A549 treated with CpdA at 1 μM for 4 hours (cell line): ENCODE data around the gene DENND5A. TPM values are rescaled to one million over a fixed set of nuclear protein-coding genes. Genes with fewer than 3 reads are reported as not detected.

Experiments
- total RNA-seq: library from RNA; stranded (reverse); fragments of 200-300 nt; extraction: Qiagen RNA extraction; gene quantifications from 5 replicates; pipeline ENCODE4 v1.2.3, GENCODE V29; 2022; ENCODE audit warnings: low read depth

The DENND5A gene
- 38.3 to 62.5 TPM (median 48.6 TPM) in 5 replicates for total RNA-seq

DNA sequence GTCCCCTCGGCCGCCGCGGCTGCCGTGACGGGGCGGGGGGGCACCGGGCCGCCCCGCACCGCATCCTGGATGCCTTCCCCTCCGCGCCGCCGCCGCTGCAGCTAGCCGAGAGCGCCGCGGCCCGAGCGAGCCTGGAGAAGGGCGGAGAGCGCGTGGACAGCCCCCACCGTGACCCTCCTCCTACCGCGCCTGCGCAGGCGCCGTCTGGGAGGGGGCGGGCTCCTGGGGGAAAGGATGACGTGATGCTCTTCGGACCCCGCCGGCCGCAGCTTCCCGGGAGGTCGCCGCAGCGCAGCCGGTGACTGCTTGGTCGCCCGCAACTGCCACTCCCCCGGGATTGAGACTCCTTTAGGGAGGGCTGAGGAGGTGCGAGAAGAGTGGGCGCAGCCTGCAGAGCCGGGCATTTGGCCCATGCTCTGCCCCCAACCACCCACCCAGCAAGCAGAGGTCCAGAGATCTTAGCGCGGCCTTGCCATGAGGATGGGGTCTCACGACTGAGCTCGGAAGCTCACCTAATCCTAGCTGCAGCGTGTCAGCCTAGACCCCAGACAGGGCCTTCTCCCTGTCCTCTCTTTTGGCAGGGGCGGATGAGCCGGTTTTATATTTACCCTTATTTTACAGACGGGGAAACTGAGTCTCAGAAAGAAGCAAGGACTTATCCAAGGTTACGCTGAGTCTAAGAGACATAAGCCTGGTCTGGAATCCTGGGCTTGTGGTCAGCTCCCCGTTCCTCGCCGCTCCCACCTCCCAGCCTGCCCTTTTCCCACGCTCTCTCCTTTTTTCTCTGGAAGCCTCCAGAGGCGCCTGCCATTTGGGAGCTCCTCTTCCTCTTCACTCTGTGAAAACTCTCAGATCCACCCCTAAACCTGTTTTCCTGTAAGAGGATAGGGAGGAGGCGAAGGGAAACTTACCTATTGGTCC lies at the start of gene DENND5A:
DENND5A (minus strand) TSS at position 140 of the 921 bp plus-strand sequence. CDS start 281 bp downstream, outside the sequence.

GRCh38 chr11:9314291-9315077 lies 49.3 kb upstream of the DENND5A start, which contains the start of gene TMEM41B:
Gene TMEM41B (minus strand): TSS chr11:9314593. CDS start chr11:9314441, 152 bp downstream.

GRCh38 chr11:9091044-9091922 lies 173.9 kb downstream of the DENND5A start, which contains the start of gene SCUBE2:
Gene SCUBE2 (minus strand): TSS chr11:9091599. CDS start chr11:9091528, 71 bp downstream.

Other genes starting within 250 kb of the DENND5A start
- gene SCUBE2, start 173.8 kb downstream of the DENND5A start, total RNA-seq: 0.27 to 0.70 TPM (median 0.57 TPM) in 5 replicates
- gene TMEM41B, start 49.2 kb upstream of the DENND5A start, total RNA-seq: 23.3 to 33.1 TPM (median 25.8 TPM) in 5 replicates
- 94.5 to 118 TPM (median 106 TPM) in 5 replicates for gene IPO7, start 119.3 kb upstream of the DENND5A start, total RNA-seq
- gene ZNF143, start 195.7 kb upstream of the DENND5A start, total RNA-seq: 12.1 to 16.3 TPM (median 13.6 TPM) in 5 replicates